Measurements from ENCODE around the gene HILPDA. TPM values are rescaled to one million over a fixed set of nuclear protein-coding genes. Genes with fewer than 3 reads are reported as not detected.
"Not testable (repeated sequence)": the region's sequence is repeated elsewhere in the genome, so short reads cannot be mapped to it uniquely, and the experiment has no call there.

Gene HILPDA
- polyA plus RNA-seq, 4 donors: 1.8 to 19.1 (median 8.8) TPM

GRCh38 chr7:128450913-128451312 lies 4.8 kb upstream of the HILPDA start:
- Histone ChIP-seq H3K4me3 (ENCODE audit: low read depth in 1 of 3, low read length in 3 of 3) (no peak overlapping the region), H3K27me3 (ENCODE audit: control insufficient read depth in 3 of 3, insufficient read depth in 3 of 3, low read length in 3 of 3) (no peaks in the 10 kb centered on the region), H3K4me1 (ENCODE audit: control insufficient read depth in 3 of 3, insufficient read depth in 2 of 3, low read depth in 1 of 3, low read length in 2 of 3) (peaks cover 0 to 27% (median 5%) of the 10 kb centered on the region in 3 donors), H3K9me3 (ENCODE audit: control insufficient read depth in 2 of 2, insufficient read depth in 1 of 2, low read depth in 1 of 2, low read length in 1 of 2) (no peaks in the 10 kb centered on the region), H3K27ac (ENCODE audit: low read depth in 1 of 3, low read length in 2 of 3) (no peak overlapping the region), H3K36me3 (ENCODE audit: control insufficient read depth in 3 of 3, insufficient read depth in 2 of 3, low read depth in 1 of 3, low read length in 3 of 3) (no peaks in the 10 kb centered on the region)
- FAIRE-seq (no peak), DNase-seq (no peak)
- WGBS, 3 donors: 91 to 95% (median 92%) methylated on average over 5 of the region's 5 CpGs

- 67 to 77% (median 72%) methylated on average over 1 of the region's 1 CpG for WGBS, 3 donors
- DNase-seq (no peak), FAIRE-seq (no peak)
- Histone ChIP-seq H3K27me3 (ENCODE audit: control insufficient read depth in 3 of 3, insufficient read depth in 3 of 3, low read length in 3 of 3) (no peaks in the 10 kb centered on the region), H3K27ac (ENCODE audit: low read depth in 1 of 3, low read length in 2 of 3) (no peak overlapping the region), H3K36me3 (ENCODE audit: control insufficient read depth in 3 of 3, insufficient read depth in 2 of 3, low read depth in 1 of 3, low read length in 3 of 3) (peaks cover 0 to 5% (median 0%) of the 10 kb centered on the region in 3 donors), H3K4me1 (ENCODE audit: control insufficient read depth in 3 of 3, insufficient read depth in 2 of 3, low read depth in 1 of 3, low read length in 2 of 3) (peaks cover 0 to 30% (median 5%) of the 10 kb centered on the region in 3 donors), H3K4me3 (ENCODE audit: low read depth in 1 of 3, low read length in 3 of 3) (no peak overlapping the region), H3K9me3 (ENCODE audit: control insufficient read depth in 2 of 2, insufficient read depth in 1 of 2, low read depth in 1 of 2, low read length in 1 of 2) (no peaks in the 10 kb centered on the region)
These were observed 3.1 kb upstream of the HILPDA start for GRCh38 chr7:128452552-128452951.

DNA sequence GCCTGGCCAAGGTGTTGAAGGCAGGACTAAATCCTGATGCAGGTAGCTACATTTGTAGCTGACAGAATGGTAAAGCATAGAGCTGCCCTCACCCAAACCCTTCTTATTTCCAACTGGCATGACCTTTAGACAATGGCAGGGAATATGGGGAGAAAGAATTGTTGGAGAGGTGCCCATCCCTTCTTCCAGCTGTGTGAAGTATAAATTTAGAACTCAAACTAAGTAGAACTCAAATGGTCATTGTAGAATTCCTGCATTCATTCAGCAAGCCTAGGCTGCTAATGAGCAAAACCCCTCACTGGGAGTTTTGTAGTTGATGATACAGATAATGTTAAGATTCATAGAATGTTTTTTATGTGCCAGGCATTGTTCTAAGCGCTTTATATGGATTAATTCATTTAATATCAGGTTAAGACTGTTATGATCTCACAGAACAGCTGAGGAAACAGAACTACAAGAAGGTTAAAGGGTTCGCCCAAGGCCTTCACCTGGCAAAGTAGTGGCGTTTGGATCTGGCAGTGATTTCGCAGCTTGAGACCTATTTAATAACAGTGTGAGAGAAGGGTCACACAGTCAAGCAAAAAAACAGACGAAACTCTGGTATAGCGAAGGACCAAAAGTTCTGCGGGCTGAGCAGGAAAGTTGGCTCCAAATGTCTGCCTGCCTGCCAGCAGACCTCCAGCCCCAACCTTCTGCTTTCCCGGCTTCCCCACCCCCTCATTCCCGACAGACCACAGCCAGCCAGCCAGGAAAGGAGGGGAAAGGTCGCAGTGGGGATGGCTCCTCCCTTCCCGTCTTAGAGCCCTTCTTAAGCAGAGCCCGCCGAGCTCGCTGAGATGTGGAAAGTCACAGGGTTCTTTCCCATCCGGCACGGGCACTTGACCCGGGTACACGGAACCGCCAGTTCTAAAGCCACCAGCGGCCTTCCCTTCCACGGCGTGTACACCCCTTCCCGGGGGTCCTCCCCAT lies 1.6 kb upstream of the HILPDA start:
- Histone ChIP-seq H3K9me3 (ENCODE audit: control insufficient read depth in 2 of 2, insufficient read depth in 1 of 2, low read depth in 1 of 2, low read length in 1 of 2) (no peaks in the 10 kb centered on the region), H3K27me3 (ENCODE audit: control insufficient read depth in 3 of 3, insufficient read depth in 3 of 3, low read length in 3 of 3) (no peaks in the 10 kb centered on the region), H3K36me3 (ENCODE audit: control insufficient read depth in 3 of 3, insufficient read depth in 2 of 3, low read depth in 1 of 3, low read length in 3 of 3) (peaks cover 0 to 8% (median 0%) of the 10 kb centered on the region in 3 donors), H3K27ac (ENCODE audit: low read depth in 1 of 3, low read length in 2 of 3) (peak overlapping the region; percentile 26 to 94 (median 89)), H3K4me3 (ENCODE audit: low read depth in 1 of 3, low read length in 3 of 3) (peak overlapping the region in 2 of 3 donors; percentile 3 to 5), H3K4me1 (ENCODE audit: control insufficient read depth in 3 of 3, insufficient read depth in 2 of 3, low read depth in 1 of 3, low read length in 2 of 3) (peaks cover 0 to 30% (median 9%) of the 10 kb centered on the region in 3 donors)
- 9 to 33% (median 30%) methylated on average over 20 to 23 of the region's 23 CpGs for WGBS, 3 donors
- no peak for FAIRE-seq
- DNase-seq: peak; percentile 67 to 91

DNA sequence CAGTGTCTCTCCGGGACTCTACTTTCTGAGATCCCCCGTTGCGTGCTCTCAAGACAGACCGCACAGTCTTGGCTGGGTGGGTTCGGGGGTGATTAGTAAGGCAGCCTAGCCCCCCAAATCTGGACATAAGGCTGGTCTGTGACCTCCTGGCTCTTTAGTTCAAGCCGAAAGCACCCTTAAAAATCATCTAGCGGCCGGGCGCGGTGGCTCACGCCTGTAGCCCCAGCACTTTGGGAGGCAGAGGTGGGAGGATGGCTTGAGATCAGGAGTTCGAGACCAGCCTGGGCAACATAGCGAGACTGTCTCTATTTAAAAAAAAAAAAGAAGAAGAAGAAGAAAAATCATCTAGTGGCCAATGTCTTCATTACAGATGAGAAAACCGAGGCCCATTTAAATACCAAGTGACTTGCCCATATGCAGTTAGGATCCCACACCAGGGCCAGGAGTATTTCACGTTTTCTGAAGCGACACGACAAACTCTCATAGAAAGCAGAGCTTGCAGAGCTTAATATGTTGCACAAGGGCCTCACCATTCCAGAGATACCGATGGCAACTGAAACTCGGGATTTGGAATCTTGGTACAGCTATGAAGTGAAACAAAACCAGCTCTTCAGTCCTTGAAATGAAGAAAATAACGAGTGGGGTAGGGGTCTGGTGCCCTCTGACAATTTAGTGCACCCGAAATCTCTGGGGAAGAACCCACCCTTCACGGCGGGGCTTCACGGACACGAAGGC lies 703 bp upstream of the HILPDA start:
- peaks cover 0 to 33% (median 9%) of the 10 kb centered on the region in 3 donors for H3K4me1 ChIP-seq (ENCODE audit: control insufficient read depth in 3 of 3, insufficient read depth in 2 of 3, low read depth in 1 of 3, low read length in 2 of 3)
- no peaks in the 10 kb centered on the region for H3K9me3 ChIP-seq (ENCODE audit: control insufficient read depth in 2 of 2, insufficient read depth in 1 of 2, low read depth in 1 of 2, low read length in 1 of 2)
- 48 to 52% (median 49%) methylated on average over 25 of the region's 25 CpGs for WGBS, 3 donors
- H3K27ac ChIP-seq (ENCODE audit: low read depth in 1 of 3, low read length in 2 of 3): peak overlapping the region; percentile 56 to 94 (median 89)
- no peaks in the 10 kb centered on the region for H3K27me3 ChIP-seq (ENCODE audit: control insufficient read depth in 3 of 3, insufficient read depth in 3 of 3, low read length in 3 of 3)
- H3K4me3 ChIP-seq (ENCODE audit: low read depth in 1 of 3, low read length in 3 of 3): peak overlapping the region in 2 of 3 donors; percentile 65 to 90
- peaks cover 0 to 8% (median 0%) of the 10 kb centered on the region in 3 donors for H3K36me3 ChIP-seq (ENCODE audit: control insufficient read depth in 3 of 3, insufficient read depth in 2 of 3, low read depth in 1 of 3, low read length in 3 of 3)
- FAIRE-seq (no peak), DNase-seq (no peak)

- Histone ChIP-seq H3K9me3 (ENCODE audit: control insufficient read depth in 2 of 2, insufficient read depth in 1 of 2, low read depth in 1 of 2, low read length in 1 of 2) (no peaks in the 10 kb centered on the region), H3K27me3 (ENCODE audit: control insufficient read depth in 3 of 3, insufficient read depth in 3 of 3, low read length in 3 of 3) (no peaks in the 10 kb centered on the region), H3K4me1 (ENCODE audit: control insufficient read depth in 3 of 3, insufficient read depth in 2 of 3, low read depth in 1 of 3, low read length in 2 of 3) (peaks cover 0 to 33% (median 9%) of the 10 kb centered on the region in 3 donors), H3K4me3 (ENCODE audit: low read depth in 1 of 3, low read length in 3 of 3) (peak overlapping the region; percentile 52 to 90 (median 65)), H3K27ac (ENCODE audit: low read depth in 1 of 3, low read length in 2 of 3) (peak overlapping the region in 2 of 3 donors; percentile 89 to 94), H3K36me3 (ENCODE audit: control insufficient read depth in 3 of 3, insufficient read depth in 2 of 3, low read depth in 1 of 3, low read length in 3 of 3) (peaks cover 0 to 8% (median 0%) of the 10 kb centered on the region in 3 donors)
- no peak for FAIRE-seq
- no peak for DNase-seq
- 2 to 6% (median 6%) methylated on average over 5 of the region's 5 CpGs for WGBS, 3 donors
These were observed 612 bp downstream of the HILPDA start for GRCh38 chr7:128456255-128456725.

- H3K4me3 ChIP-seq (ENCODE audit: low read depth in 1 of 3, low read length in 3 of 3); FAIRE-seq; DNase-seq; H3K36me3 ChIP-seq (ENCODE audit: control insufficient read depth in 3 of 3, insufficient read depth in 2 of 3, low read depth in 1 of 3, low read length in 3 of 3); H3K27ac ChIP-seq (ENCODE audit: low read depth in 1 of 3, low read length in 2 of 3); H3K27me3 ChIP-seq (ENCODE audit: control insufficient read depth in 3 of 3, insufficient read depth in 3 of 3, low read length in 3 of 3); H3K9me3 ChIP-seq (ENCODE audit: control insufficient read depth in 2 of 2, insufficient read depth in 1 of 2, low read depth in 1 of 2, low read length in 1 of 2): not testable (repeated sequence)
- 70 to 85% (median 77%) methylated on average over 6 of the region's 6 CpGs for whole genome bisulfite sequencing, 3 donors
- peaks cover 0 to 33% (median 9%) of the 10 kb centered on the region in 3 donors for H3K4me1 ChIP-seq (ENCODE audit: control insufficient read depth in 3 of 3, insufficient read depth in 2 of 3, low read depth in 1 of 3, low read length in 2 of 3)
These were observed 1.7 kb downstream of the HILPDA start for GRCh38 chr7:128457385-128457784.

- no peak for FAIRE-seq
- Histone ChIP-seq H3K4me1 (ENCODE audit: control insufficient read depth in 3 of 3, insufficient read depth in 2 of 3, low read depth in 1 of 3, low read length in 2 of 3) (peaks cover 0 to 20% (median 5%) of the 10 kb centered on the region in 3 donors), H3K27ac (ENCODE audit: low read depth in 1 of 3, low read length in 2 of 3) (no peak overlapping the region)
These were observed 3.3 kb downstream of the HILPDA start for GRCh38 chr7:128458956-128459355.

DNA sequence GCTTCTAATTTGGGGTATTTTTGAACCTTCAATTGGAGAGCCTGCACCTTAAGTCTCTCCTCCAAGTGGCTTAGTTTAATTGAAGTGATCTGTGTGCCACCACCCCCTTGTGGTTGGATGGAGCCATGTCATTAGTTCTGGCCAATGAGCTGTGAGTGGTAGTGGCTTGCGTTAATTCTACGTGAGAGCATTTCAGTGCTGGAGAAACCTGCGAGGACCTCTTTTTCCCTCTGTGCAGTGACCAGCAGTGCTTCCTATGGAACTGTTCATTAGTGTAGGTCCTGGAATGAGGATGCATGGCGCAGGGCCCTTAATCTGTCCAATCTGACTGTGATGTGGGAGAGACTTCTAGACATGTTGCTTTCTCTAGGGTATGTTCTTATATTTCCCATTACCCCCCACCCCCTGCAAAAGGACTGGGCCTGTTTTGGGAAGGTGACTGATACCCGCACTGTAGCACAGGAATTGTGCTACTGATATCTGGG lies 3.8 kb downstream of the HILPDA start:
- no peaks in the 10 kb centered on the region for H3K27me3 ChIP-seq (ENCODE audit: control insufficient read depth in 3 of 3, insufficient read depth in 3 of 3, low read length in 3 of 3)
- H3K9me3 ChIP-seq (ENCODE audit: control insufficient read depth in 2 of 2, insufficient read depth in 1 of 2, low read depth in 1 of 2, low read length in 1 of 2): no peaks in the 10 kb centered on the region
- 21 to 35% (median 31%) methylated on average over 5 of the region's 5 CpGs for WGBS, 3 donors
- no peak overlapping the region for H3K27ac ChIP-seq (ENCODE audit: low read depth in 1 of 3, low read length in 2 of 3)
- no peak for FAIRE-seq
- H3K36me3 ChIP-seq (ENCODE audit: control insufficient read depth in 3 of 3, insufficient read depth in 2 of 3, low read depth in 1 of 3, low read length in 3 of 3): peaks cover 0 to 8% (median 0%) of the 10 kb centered on the region in 3 donors
- DNase-seq: peak; percentile 80 to 86
- H3K4me3 ChIP-seq (ENCODE audit: low read depth in 1 of 3, low read length in 3 of 3): no peak overlapping the region
- peaks cover 0 to 15% (median 4%) of the 10 kb centered on the region in 3 donors for H3K4me1 ChIP-seq (ENCODE audit: control insufficient read depth in 3 of 3, insufficient read depth in 2 of 3, low read depth in 1 of 3, low read length in 2 of 3)

More at GRCh38 chr7:128458956-128459355, 3.3 kb downstream of the HILPDA start:
- no peak overlapping the region for H3K4me3 ChIP-seq (ENCODE audit: low read depth in 1 of 3, low read length in 3 of 3)
- peaks cover 0 to 8% (median 0%) of the 10 kb centered on the region in 3 donors for H3K36me3 ChIP-seq (ENCODE audit: control insufficient read depth in 3 of 3, insufficient read depth in 2 of 3, low read depth in 1 of 3, low read length in 3 of 3)
- no peaks in the 10 kb centered on the region for H3K27me3 ChIP-seq (ENCODE audit: control insufficient read depth in 3 of 3, insufficient read depth in 3 of 3, low read length in 3 of 3)
- 31 to 46% (median 32%) methylated on average over 3 of the region's 3 CpGs for WGBS, 3 donors
- H3K9me3 ChIP-seq (ENCODE audit: control insufficient read depth in 2 of 2, insufficient read depth in 1 of 2, low read depth in 1 of 2, low read length in 1 of 2): no peaks in the 10 kb centered on the region
- no peak for DNase-seq
